Mesenchymal stem cell (in vitro differentiated cells and primary cell): Measurements from ENCODE around the gene MAPK9.
A peak's percentile ranks its signal among the peaks of the same experiment; 100 is the strongest.

Experiments
- DNase-seq: peaks from one replicate; pipeline ENCODE4 v3.0.0-alpha.2; 2013
- H2AFZ ChIP-seq: one replicate; pipeline ENCODE4 v1.6.1; 2013; ENCODE audit warnings: low read depth, mild to moderate bottlenecking, control low read depth, inconsistent platforms, low read length, moderate library complexity
- H2AK5ac ChIP-seq: 2 replicates; pipeline ENCODE4 v1.6.1; 2013; ENCODE audit warnings: low read length, moderate library complexity, mild to moderate bottlenecking, inconsistent platforms; ENCODE audit not compliant: severe bottlenecking
- H2BK120ac ChIP-seq: one replicate; pipeline ENCODE4 v1.6.1; 2013; ENCODE audit warnings: low read depth, mild to moderate bottlenecking, inconsistent platforms, low read length, moderate library complexity
- H2BK12ac ChIP-seq, 2 experiments: one replicate each; pipeline ENCODE4 v1.6.1; 2013; ENCODE audit warnings: inconsistent platforms in 2 of 2, low read length in 2 of 2, mild to moderate bottlenecking in 2 of 2, moderate library complexity in 2 of 2, control low read depth in 1 of 2
- H2BK15ac ChIP-seq: one replicate; pipeline ENCODE4 v1.6.1; 2013; ENCODE audit warnings: mild to moderate bottlenecking, low read depth, inconsistent platforms; ENCODE audit not compliant: poor library complexity, severe bottlenecking
- H2BK5ac ChIP-seq: 2 replicates; pipeline ENCODE4 v1.6.1; 2013; ENCODE audit warnings: low read depth, mild to moderate bottlenecking, low read length, control low read depth, inconsistent platforms; ENCODE audit not compliant: poor library complexity, severe bottlenecking
- H3K14ac ChIP-seq, 2 experiments: one replicate each; pipeline ENCODE4 v1.6.1; 2013; ENCODE audit warnings: inconsistent platforms in 2 of 2, low read length in 2 of 2, control low read depth in 1 of 2, mild to moderate bottlenecking in 1 of 2, moderate library complexity in 1 of 2
- H3K18ac ChIP-seq, 2 experiments: one replicate each; pipeline ENCODE4 v1.6.1; 2013; ENCODE audit warnings: inconsistent platforms in 2 of 2, low read length in 2 of 2, control low read depth in 1 of 2, low read depth in 1 of 2, mild to moderate bottlenecking in 1 of 2
- H3K23ac ChIP-seq, 2 experiments: one replicate each; pipeline ENCODE4 v1.6.1; 2013; ENCODE audit warnings: inconsistent platforms in 2 of 2, low read length in 2 of 2, mild to moderate bottlenecking in 2 of 2, moderate library complexity in 2 of 2, control low read depth in 1 of 2
- H3K27ac ChIP-seq: 2 replicates; pipeline ENCODE4 v1.5.1; 2013; ENCODE audit warnings: mild to moderate bottlenecking, moderate library complexity, low read length, control low read depth, inconsistent platforms; ENCODE audit not compliant: poor library complexity, severe bottlenecking
- H3K27me3 ChIP-seq, 2 experiments: 2 replicates each; pipeline versions ENCODE4 v1.6.1 to v1.7.0; 2013; ENCODE audit warnings: low read length in 2 of 2, mild to moderate bottlenecking in 2 of 2, moderate library complexity in 2 of 2, control low read depth in 1 of 2, inconsistent platforms in 1 of 2; ENCODE audit not compliant: control insufficient read depth in 1 of 2, insufficient read depth in 1 of 2
- H3K36me3 ChIP-seq, 2 experiments: 2 replicates each; pipeline versions ENCODE4 v1.6.1 to v1.7.0; 2013; ENCODE audit warnings: low read length in 2 of 2, control low read depth in 1 of 2, inconsistent platforms in 1 of 2, low read depth in 1 of 2, mild to moderate bottlenecking in 1 of 2; ENCODE audit not compliant: insufficient read depth in 2 of 2, control insufficient read depth in 1 of 2
- H3K4ac ChIP-seq, 2 experiments: one replicate each; pipeline ENCODE4 v1.6.1; 2013; ENCODE audit warnings: inconsistent platforms in 2 of 2, low read length in 2 of 2, mild to moderate bottlenecking in 2 of 2, moderate library complexity in 2 of 2, control low read depth in 1 of 2, low read depth in 1 of 2
- H3K4me1 ChIP-seq: 2 replicates; pipeline ENCODE4 v1.6.1; 2013; ENCODE audit warnings: low read depth, low read length, control low read depth; ENCODE audit not compliant: control insufficient read depth, insufficient read depth
- H3K4me2 ChIP-seq: 2 replicates; pipeline ENCODE4 v1.6.1; 2013; ENCODE audit warnings: low read length, mild to moderate bottlenecking, inconsistent platforms; ENCODE audit not compliant: poor library complexity, severe bottlenecking
- H3K4me3 ChIP-seq, 2 experiments: 2 replicates each; pipeline versions ENCODE4 v1.5.1 to v1.7.0; 2013; ENCODE audit warnings: low read length in 2 of 2, mild to moderate bottlenecking in 2 of 2, control low read depth in 1 of 2, low read depth in 1 of 2; ENCODE audit not compliant: insufficient read depth in 1 of 2
- H3K79me1 ChIP-seq: replicated peaks from 2 replicates; pipeline ENCODE4 v1.6.1; 2013; ENCODE audit warnings: mild to moderate bottlenecking, control low read depth, low read length, inconsistent platforms; ENCODE audit not compliant: poor library complexity, severe bottlenecking
- H3K9ac ChIP-seq: 2 replicates; pipeline ENCODE4 v1.7.0; 2013; ENCODE audit warnings: mild to moderate bottlenecking, low read length, moderate library complexity
- H3K9me3 ChIP-seq: 2 replicates; pipeline ENCODE4 v1.7.0; 2013; ENCODE audit warnings: mild to moderate bottlenecking, low read length; ENCODE audit not compliant: control insufficient read depth
- H4K8ac ChIP-seq: one replicate; pipeline ENCODE4 v1.6.1; 2013; ENCODE audit warnings: inconsistent platforms, mild to moderate bottlenecking, low read length, moderate library complexity
- H4K91ac ChIP-seq: one replicate; pipeline ENCODE4 v1.6.1; 2013; ENCODE audit warnings: mild to moderate bottlenecking, low read length, inconsistent platforms
- WGBS: methylation state at CpG from one replicate; pipeline ENCODE4 v1.1.7; 2013; ENCODE audit warnings: mixed read lengths; 5-methylcytosine and 5-hydroxymethylcytosine counted together

MAPK9 gene

DNA sequence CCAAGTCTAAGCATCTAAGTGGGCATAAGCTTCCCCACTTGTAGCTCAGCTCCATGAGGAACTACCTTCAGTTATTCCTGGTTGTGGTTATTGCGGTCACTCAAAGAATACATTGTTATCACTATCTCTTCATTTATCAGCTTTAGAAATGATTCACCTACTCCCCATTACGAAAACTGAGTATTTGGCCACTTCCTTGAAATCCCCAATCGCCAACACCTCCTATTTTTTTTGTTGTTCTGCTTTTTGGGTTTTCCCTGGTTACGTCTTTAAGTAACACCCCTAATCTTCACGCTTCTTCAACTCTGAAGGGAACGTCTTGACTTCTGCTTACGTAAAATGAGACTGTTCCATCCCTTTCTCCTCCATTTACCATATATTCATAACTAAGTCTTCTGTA lies 20.7 kb downstream of the MAPK9 start:
- WGBS: 98% methylated on average over 5 of the region's 7 CpGs

GRCh38 chr5:180259260-180259611 lies 32.6 kb downstream of the MAPK9 start:
- no peak overlapping the region for H3K14ac ChIP-seq
- no peak overlapping the region for H3K23ac ChIP-seq
- peaks cover 96% of the 10 kb centered on the region for H3K9me3 ChIP-seq
- no peak overlapping the region for H3K4me2 ChIP-seq
- H3K27me3 ChIP-seq: no peaks in the 10 kb centered on the region
- no peak overlapping the region for H2BK12ac ChIP-seq
- no peak overlapping the region for H3K27ac ChIP-seq
- H3K79me1 ChIP-seq: peaks cover 5% of the 10 kb centered on the region
- peak overlapping the region in 1 of 2 experiments; percentile 58 for H3K4me3 ChIP-seq
- no peak overlapping the region for H2AFZ ChIP-seq
- no peak overlapping the region for H3K18ac ChIP-seq
- peaks cover 57 to 87% of the 10 kb centered on the region in 2 experiments for H3K36me3 ChIP-seq
- H4K8ac ChIP-seq: no peak overlapping the region
- 100% methylated on average over 2 of the region's 3 CpGs for WGBS
- no peak overlapping the region for H2BK5ac ChIP-seq
- no peak overlapping the region for H3K9ac ChIP-seq
- H2BK120ac ChIP-seq: no peak overlapping the region
- H3K4ac ChIP-seq: no peak overlapping the region
- H2BK15ac ChIP-seq: no peak overlapping the region
- H3K4me1 ChIP-seq: no peaks in the 10 kb centered on the region
- H4K91ac ChIP-seq: no peak overlapping the region
- DNase-seq: peak; percentile 6
- no peak overlapping the region for H2AK5ac ChIP-seq

More for the DNA sequence above, 20.7 kb downstream of the MAPK9 start:
- H3K9me3 ChIP-seq: peaks cover 90% of the 10 kb centered on the region
- no peak overlapping the region for H3K27ac ChIP-seq
- no peak overlapping the region for H3K14ac ChIP-seq
- DNase-seq: no peak
- H3K9ac ChIP-seq: no peak overlapping the region
- no peak overlapping the region for H3K4ac ChIP-seq
- peaks cover 13% of the 10 kb centered on the region for H3K79me1 ChIP-seq
- no peak overlapping the region for H2AFZ ChIP-seq
- peak overlapping the region in 1 of 2 experiments; percentile 3 for H3K4me3 ChIP-seq
- H4K8ac ChIP-seq: no peak overlapping the region
- H3K27me3 ChIP-seq: no peaks in the 10 kb centered on the region
- no peak overlapping the region for H3K23ac ChIP-seq
- H4K91ac ChIP-seq: no peak overlapping the region
- peaks cover 30 to 68% of the 10 kb centered on the region in 2 experiments for H3K36me3 ChIP-seq
- H3K4me1 ChIP-seq: no peaks in the 10 kb centered on the region
- H2BK12ac ChIP-seq: no peak overlapping the region
- no peak overlapping the region for H3K4me2 ChIP-seq
- H2BK15ac ChIP-seq: no peak overlapping the region
- H3K18ac ChIP-seq: no peak overlapping the region
- H2AK5ac ChIP-seq: no peak overlapping the region
- no peak overlapping the region for H2BK120ac ChIP-seq
- H2BK5ac ChIP-seq: no peak overlapping the region

- no peak overlapping the region for H3K9ac ChIP-seq
- WGBS: 97% methylated on average over 24 of the region's 24 CpGs
- H2BK15ac ChIP-seq: no peak overlapping the region
Measured at GRCh38 chr5:180253036-180253824, 38.7 kb downstream of the MAPK9 start.

DNA sequence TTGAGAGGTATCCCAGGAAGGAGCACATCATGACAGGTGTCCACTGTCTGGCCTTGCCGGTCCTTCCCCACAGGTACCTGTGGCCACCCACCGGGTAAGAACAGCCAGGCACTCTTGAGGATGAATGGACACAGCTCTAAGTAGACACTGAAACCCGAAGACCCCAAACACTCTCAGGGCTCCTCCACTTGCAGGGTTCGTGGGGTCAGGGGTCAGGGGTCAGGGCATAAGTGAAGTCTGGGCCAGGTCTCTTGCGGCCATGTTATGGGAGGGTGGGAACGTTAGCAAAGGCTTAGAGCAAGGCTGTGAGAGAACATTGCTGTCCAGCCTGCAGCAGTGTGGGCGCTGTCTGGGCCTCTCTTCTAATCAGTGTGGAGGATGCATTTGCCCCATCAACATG lies 40.0 kb downstream of the MAPK9 start:
- Histone ChIP-seq H2BK12ac (no peak overlapping the region), H4K91ac (no peak overlapping the region), H4K8ac (no peak overlapping the region), H2AK5ac (no peak overlapping the region), H3K4ac (no peak overlapping the region), H3K4me1 (no peaks in the 10 kb centered on the region), H3K36me3 (peaks cover 80 to 90% of the 10 kb centered on the region in 2 experiments), H3K9ac (no peak overlapping the region), H3K9me3 (peaks cover 99% of the 10 kb centered on the region), H3K23ac (no peak overlapping the region), H2BK120ac (no peak overlapping the region), H3K79me1 (peaks cover 5% of the 10 kb centered on the region), H3K27me3 (no peaks in the 10 kb centered on the region), H3K4me3 (peak overlapping the region in 1 of 2 experiments; percentile 36), H3K14ac (no peak overlapping the region), H3K18ac (no peak overlapping the region), H3K27ac (no peak overlapping the region), H2BK15ac (no peak overlapping the region), H2AFZ (no peak overlapping the region), H3K4me2 (no peak overlapping the region), H2BK5ac (no peak overlapping the region)
- no peak for DNase-seq
- WGBS: 94% methylated on average over 7 of the region's 7 CpGs

More at GRCh38 chr5:180253036-180253824, 38.7 kb downstream of the MAPK9 start:
- Histone ChIP-seq H3K4me3 (peak overlapping the region in 1 of 2 experiments; percentile 64), H2BK120ac (no peak overlapping the region), H3K18ac (no peak overlapping the region), H2AK5ac (no peak overlapping the region), H3K4ac (no peak overlapping the region), H2BK5ac (no peak overlapping the region), H3K27ac (no peak overlapping the region), H2AFZ (no peak overlapping the region), H2BK12ac (no peak overlapping the region), H3K14ac (no peak overlapping the region), H3K23ac (no peak overlapping the region), H3K79me1 (peaks cover 5% of the 10 kb centered on the region), H3K27me3 (no peaks in the 10 kb centered on the region), H4K91ac (no peak overlapping the region), H3K36me3 (peaks cover 73 to 90% of the 10 kb centered on the region in 2 experiments), H3K4me1 (no peaks in the 10 kb centered on the region), H4K8ac (no peak overlapping the region), H3K9me3 (peaks cover 99% of the 10 kb centered on the region), H3K4me2 (no peak overlapping the region)
- DNase-seq: no peak
